ENCODE results near the gene IDH3B.

DNA sequence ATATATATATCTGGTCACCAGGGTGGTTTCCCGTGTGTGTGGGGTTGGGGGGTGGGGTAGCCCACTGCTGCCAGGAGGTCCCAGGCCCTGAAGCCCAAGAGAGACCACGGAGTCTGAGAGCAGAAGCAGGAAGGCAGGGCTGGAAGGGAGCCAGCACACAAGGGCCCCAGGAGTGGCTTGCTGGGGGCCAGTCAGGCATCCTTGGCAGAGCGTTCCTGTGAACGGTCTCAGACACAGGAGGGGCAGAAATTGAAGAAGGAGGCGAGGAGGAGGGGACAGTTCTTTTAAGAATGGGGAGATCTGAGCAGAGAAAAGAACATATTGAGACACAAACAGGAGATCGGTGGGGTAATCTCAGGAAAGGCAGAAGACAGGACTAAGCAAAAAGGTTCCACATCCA lies 26.7 kb upstream of the IDH3B start:
- TF ChIP-seq, protein P1, sequence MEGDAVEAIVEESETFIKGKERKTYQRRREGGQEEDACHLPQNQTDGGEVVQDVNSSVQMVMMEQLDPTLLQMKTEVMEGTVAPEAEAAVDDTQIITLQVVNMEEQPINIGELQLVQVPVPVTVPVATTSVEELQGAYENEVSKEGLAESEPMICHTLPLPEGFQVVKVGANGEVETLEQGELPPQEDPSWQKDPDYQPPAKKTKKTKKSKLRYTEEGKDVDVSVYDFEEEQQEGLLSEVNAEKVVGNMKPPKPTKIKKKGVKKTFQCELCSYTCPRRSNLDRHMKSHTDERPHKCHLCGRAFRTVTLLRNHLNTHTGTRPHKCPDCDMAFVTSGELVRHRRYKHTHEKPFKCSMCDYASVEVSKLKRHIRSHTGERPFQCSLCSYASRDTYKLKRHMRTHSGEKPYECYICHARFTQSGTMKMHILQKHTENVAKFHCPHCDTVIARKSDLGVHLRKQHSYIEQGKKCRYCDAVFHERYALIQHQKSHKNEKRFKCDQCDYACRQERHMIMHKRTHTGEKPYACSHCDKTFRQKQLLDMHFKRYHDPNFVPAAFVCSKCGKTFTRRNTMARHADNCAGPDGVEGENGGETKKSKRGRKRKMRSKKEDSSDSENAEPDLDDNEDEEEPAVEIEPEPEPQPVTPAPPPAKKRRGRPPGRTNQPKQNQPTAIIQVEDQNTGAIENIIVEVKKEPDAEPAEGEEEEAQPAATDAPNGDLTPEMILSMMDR (conservative IDR thresholded peaks at IDR 0.05 in 1 of 2, IDR thresholded peaks at IDR 0.05 in 1 of 2; ENCODE audit: low read depth in 1 of 2, low read length in 2 of 2): no peak
- no peak for TF ChIP-seq EZH2 (IDR thresholded peaks at IDR 0.05; ENCODE audit: low read length, missing control alignments)

All from fibroblast of lung (primary cell).